Right atrium auricular region (tissue), 2 donors: ENCODE measurements around the gene DCC. TPM values are rescaled to one million over a fixed set of nuclear protein-coding genes. Genes with fewer than 3 reads are reported as not detected.

Experiments used
- DNase-seq: peaks from one replicate; pipeline ENCODE4 v3.0.0-alpha.2; 2019; ENCODE audit warnings: low spot score
- H3K27ac ChIP-seq, 2 donors: fragments of 200-600 bp; sonication (generic); 1 replicate in 1 of 2; 2 replicates in 1 of 2; pipeline ENCODE4 v1.5.1; 2016 to 2019
- H3K27me3 ChIP-seq, 2 donors: fragments of 200-600 bp; sonication (generic); one replicate each; pipeline versions ENCODE4 v1.5.1 to v1.6.0; 2017 to 2019
- H3K36me3 ChIP-seq: fragments of 200-600 bp; sonication (generic); one replicate; pipeline ENCODE4 v1.5.1; 2016
- H3K4me1 ChIP-seq, 2 donors: fragments of 200-600 bp; sonication (generic); one replicate each; pipeline versions ENCODE4 v1.5.1 to v1.6.0; 2017 to 2019
- H3K4me3 ChIP-seq, 2 donors: fragments of 200-600 bp; sonication (generic); 1 replicate in 1 of 2; 2 replicates in 1 of 2; pipeline ENCODE4 v1.5.1; 2017 to 2019; ENCODE audit warnings: mild to moderate bottlenecking in 1 of 2, moderate library complexity in 1 of 2
- H3K9me3 ChIP-seq, 2 donors: fragments of 200-600 bp; sonication (generic); one replicate each; pipeline ENCODE4 v1.5.1; 2019
- total RNA-seq, 2 donors: library from RNA; depleted of rRNA; stranded (reverse); fragments of >200 nt; gene quantifications; one replicate each; pipeline ENCODE4 v1.1.0, GENCODE V29; 2016
- TF ChIP-seq, protein P1 (sequence below), 2 donors: fragments of 200-600 bp; sonication (generic); IDR thresholded peaks; one replicate each; pipeline ENCODE4 v1.5.1; 2019; ENCODE audit warnings: antibody characterized with exemption in 2 of 2

Gene DCC
- total RNA-seq, 2 donors from 2014 or later: not detected

DNA sequence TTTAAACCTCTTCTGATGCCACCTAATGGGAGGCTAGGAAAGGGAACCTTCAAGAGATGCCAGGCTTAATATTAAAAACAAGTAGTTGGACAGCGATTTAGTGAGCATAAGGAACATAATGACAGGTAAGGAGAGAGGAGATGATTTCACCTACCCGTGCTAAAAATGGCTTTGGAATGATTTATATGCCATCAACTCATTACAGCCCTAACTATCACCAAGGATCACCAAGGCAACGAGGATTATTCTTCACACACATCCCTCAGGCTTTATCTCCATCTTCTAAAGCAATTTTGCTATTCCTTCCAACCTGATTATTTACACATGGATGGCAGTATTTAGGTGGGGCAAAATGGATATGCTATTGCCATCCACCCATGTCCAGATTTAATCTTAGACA is 237.8 kb downstream of the DCC start:
- Histone ChIP-seq H3K4me3 (no peak overlapping the region), H3K9me3 (no peaks in the 10 kb centered on the region), H3K4me1 (no peaks in the 10 kb centered on the region), H3K27ac (no peak overlapping the region), H3K27me3 (no peaks in the 10 kb centered on the region), H3K36me3 (no peaks in the 10 kb centered on the region)
- TF ChIP-seq, protein P1, sequence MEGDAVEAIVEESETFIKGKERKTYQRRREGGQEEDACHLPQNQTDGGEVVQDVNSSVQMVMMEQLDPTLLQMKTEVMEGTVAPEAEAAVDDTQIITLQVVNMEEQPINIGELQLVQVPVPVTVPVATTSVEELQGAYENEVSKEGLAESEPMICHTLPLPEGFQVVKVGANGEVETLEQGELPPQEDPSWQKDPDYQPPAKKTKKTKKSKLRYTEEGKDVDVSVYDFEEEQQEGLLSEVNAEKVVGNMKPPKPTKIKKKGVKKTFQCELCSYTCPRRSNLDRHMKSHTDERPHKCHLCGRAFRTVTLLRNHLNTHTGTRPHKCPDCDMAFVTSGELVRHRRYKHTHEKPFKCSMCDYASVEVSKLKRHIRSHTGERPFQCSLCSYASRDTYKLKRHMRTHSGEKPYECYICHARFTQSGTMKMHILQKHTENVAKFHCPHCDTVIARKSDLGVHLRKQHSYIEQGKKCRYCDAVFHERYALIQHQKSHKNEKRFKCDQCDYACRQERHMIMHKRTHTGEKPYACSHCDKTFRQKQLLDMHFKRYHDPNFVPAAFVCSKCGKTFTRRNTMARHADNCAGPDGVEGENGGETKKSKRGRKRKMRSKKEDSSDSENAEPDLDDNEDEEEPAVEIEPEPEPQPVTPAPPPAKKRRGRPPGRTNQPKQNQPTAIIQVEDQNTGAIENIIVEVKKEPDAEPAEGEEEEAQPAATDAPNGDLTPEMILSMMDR (IDR thresholded peaks at IDR 0.05): no peak
- no peak for DNase-seq

GRCh38 chr18:52582061-52582460 is 242.1 kb downstream of the DCC start:
- H3K27ac ChIP-seq: no peak overlapping the region
- no peak overlapping the region for H3K4me3 ChIP-seq
- H3K4me1 ChIP-seq: no peaks in the 10 kb centered on the region
- no peaks in the 10 kb centered on the region for H3K27me3 ChIP-seq
- H3K9me3 ChIP-seq: no peaks in the 10 kb centered on the region
- DNase-seq: no peak
- TF ChIP-seq, protein P1 (IDR thresholded peaks at IDR 0.05): no peak
- H3K36me3 ChIP-seq: no peaks in the 10 kb centered on the region

DNA sequence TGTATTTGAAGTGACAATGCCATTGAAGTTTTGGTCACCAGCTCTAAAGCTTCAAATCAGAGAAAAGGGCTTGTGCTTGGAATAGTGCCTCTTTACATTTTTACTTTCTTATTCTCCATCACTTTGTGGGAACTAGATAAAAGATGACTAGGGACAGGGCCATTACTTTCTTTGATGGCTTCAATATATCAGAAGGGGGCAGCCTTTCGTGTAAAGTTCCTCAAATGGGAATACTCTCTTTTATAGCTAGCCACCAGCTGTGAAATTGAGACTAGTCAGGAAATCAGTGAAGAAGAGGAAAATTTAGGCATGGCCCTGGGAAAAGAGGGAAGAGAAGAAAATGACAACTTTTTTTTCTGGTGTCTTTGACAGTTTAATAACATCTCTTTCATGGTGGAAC is 242.5 kb downstream of the DCC start:
- no peaks in the 10 kb centered on the region for H3K4me1 ChIP-seq
- TF ChIP-seq, protein P1 (IDR thresholded peaks at IDR 0.05): no peak
- no peak overlapping the region for H3K4me3 ChIP-seq
- DNase-seq: no peak
- no peaks in the 10 kb centered on the region for H3K9me3 ChIP-seq
- H3K27ac ChIP-seq: no peak overlapping the region
- H3K27me3 ChIP-seq: no peaks in the 10 kb centered on the region
- no peaks in the 10 kb centered on the region for H3K36me3 ChIP-seq

DNA sequence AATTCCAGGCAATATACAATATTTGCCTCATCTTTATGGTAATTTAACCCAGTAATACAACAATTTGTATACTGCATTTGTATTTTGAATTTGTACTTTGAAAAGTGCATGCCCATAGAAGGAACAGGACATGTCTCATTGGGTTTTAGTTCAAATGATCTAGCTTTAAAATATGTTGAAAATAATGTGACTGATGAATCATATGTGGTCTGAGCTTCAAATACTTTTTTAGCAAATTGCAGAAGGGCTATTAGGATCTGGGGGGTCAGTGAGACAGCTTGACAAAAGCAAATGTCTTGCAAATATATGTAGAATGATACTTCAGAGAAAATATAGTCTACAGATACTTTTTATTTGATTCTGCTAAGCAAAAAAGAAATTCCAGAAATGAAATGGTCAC is 248.9 kb downstream of the DCC start:
- no peak overlapping the region for H3K27ac ChIP-seq
- no peaks in the 10 kb centered on the region for H3K9me3 ChIP-seq
- no peaks in the 10 kb centered on the region for H3K4me1 ChIP-seq
- TF ChIP-seq, protein P1 (IDR thresholded peaks at IDR 0.05): no peak
- H3K36me3 ChIP-seq: no peaks in the 10 kb centered on the region
- H3K27me3 ChIP-seq: no peaks in the 10 kb centered on the region
- DNase-seq: no peak
- H3K4me3 ChIP-seq: no peak overlapping the region

DNA sequence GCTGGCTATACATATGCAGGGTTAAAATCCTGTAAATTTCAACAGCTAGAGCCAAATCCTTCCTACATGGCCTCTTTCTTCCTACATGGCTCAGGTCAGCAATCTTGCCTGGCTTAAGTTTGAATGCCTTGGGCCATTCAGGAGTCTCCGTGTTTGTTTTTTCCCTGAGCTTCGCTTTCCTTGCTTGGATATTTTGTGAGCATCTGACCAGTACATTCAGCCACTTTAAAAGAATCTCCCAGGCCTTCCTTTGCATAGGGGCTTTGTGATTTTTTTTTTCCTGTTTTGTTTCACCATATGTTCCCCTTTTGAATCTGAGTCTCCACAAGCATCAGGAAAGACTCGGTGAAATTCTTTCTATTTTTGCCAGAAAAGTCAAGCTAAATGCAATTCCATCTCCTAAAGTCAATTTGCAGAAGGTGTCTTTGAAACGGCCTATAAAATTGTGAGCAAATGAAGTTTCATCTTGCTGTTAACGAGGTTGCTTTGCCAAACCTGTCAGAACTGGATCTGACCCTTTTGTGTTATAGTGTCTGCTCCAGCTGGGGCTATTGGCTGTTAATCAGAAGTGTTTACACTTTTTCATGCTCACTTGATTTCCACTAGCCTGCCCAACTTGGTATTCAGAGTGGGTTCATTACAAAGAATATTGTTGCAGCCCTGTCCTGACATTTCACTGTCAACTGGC is 256.9 kb downstream of the DCC start:
- TF ChIP-seq, protein P1 (IDR thresholded peaks at IDR 0.05): no peak

DNA sequence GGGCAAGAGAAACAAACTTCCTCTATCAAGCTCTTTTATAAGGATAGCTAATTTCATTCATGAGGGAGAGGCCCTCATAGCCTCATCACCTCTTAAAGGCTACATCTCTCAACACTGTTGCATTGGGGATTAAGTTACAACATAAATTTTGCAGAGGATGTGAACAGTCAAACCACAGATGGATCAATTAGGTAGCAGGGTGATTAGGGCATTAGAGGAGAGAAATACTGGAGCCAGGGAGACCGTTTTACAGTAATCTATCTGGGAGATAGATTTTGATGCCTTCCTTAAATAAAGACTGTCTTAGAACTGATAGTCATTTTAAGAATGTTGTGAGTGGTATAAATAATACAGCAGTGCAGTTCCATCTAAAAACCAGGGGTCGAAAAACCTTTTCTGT is 258.9 kb downstream of the DCC start:
- no peak overlapping the region for H3K4me3 ChIP-seq
- no peaks in the 10 kb centered on the region for H3K27me3 ChIP-seq
- H3K27ac ChIP-seq: no peak overlapping the region
- no peak for DNase-seq
- H3K9me3 ChIP-seq: no peaks in the 10 kb centered on the region
- TF ChIP-seq, protein P1 (IDR thresholded peaks at IDR 0.05): no peak
- H3K36me3 ChIP-seq: no peaks in the 10 kb centered on the region
- no peaks in the 10 kb centered on the region for H3K4me1 ChIP-seq

More for the DNA sequence above, 256.9 kb downstream of the DCC start:
- Histone ChIP-seq H3K27ac (no peak overlapping the region), H3K4me3 (no peak overlapping the region), H3K27me3 (no peaks in the 10 kb centered on the region), H3K9me3 (no peaks in the 10 kb centered on the region), H3K4me1 (no peaks in the 10 kb centered on the region), H3K36me3 (no peaks in the 10 kb centered on the region)
- no peak for DNase-seq
